Nephron progenitor cell (in vitro differentiated cells): Measurements from ENCODE around the gene CAB39L.
A peak's percentile ranks its signal among the peaks of the same experiment; 100 is the strongest.

Experiments used
- DNase-seq: peaks from one replicate; pipeline ENCODE4 v3.0.0; 2021
- H3K27ac Mint-ChIP-seq: 2 replicates; pipeline ENCODE4 v1.8.0; 2021; ENCODE audit warnings: mild to moderate bottlenecking, moderate library complexity, mixed read lengths
- H3K27me3 Mint-ChIP-seq: 2 replicates; pipeline ENCODE4 v1.8.0; 2021; ENCODE audit warnings: mild to moderate bottlenecking, low read depth, mixed read lengths; ENCODE audit not compliant: poor library complexity
- H3K36me3 Mint-ChIP-seq: 2 replicates; pipeline ENCODE4 v1.8.0; 2021; ENCODE audit warnings: low read depth, mixed read lengths
- H3K4me1 Mint-ChIP-seq: 2 replicates; pipeline ENCODE4 v1.8.0; 2021; ENCODE audit warnings: mixed read lengths
- H3K4me3 Mint-ChIP-seq: 2 replicates; pipeline ENCODE4 v1.8.0; 2021; ENCODE audit warnings: mild to moderate bottlenecking, moderate library complexity, mixed read lengths
- H3K9me3 Mint-ChIP-seq: 2 replicates; pipeline ENCODE4 v1.8.0; 2021; ENCODE audit warnings: mild to moderate bottlenecking, moderate library complexity, mixed read lengths
- CTCF ChIP-seq: fragments of 200-600 bp; sonication (generic); IDR thresholded peaks from 2 replicates; pipeline ENCODE4 v1.5.0; 2021; ENCODE audit warnings: antibody characterized with exemption

CAB39L gene

GRCh38 chr13:49443704-49444523 is at the start of gene CAB39L, which contains the start of gene SETDB2:
Gene CAB39L, minus strand, starts transcription at chr13:49444064. Its CDS starts 61,154 bp downstream, at chr13:49382910.
Gene SETDB2, plus strand, starts transcription at chr13:49444274. Its CDS starts 7,620 bp downstream, at chr13:49451894.
- peak within 1 kb of the TSS; percentile 98 for H3K4me3 Mint-ChIP-seq
- H3K27ac Mint-ChIP-seq: peak within 1 kb of the TSS; percentile 99
- peaks cover 4% of the 10 kb centered on the region for H3K27me3 Mint-ChIP-seq
- TF ChIP-seq CTCF: peak; percentile 14
- H3K36me3 Mint-ChIP-seq: peaks cover 20% of the 10 kb centered on the region
- peak; percentile 94 for DNase-seq
- H3K4me1 Mint-ChIP-seq: peaks cover 34% of the 10 kb centered on the region
- H3K9me3 Mint-ChIP-seq: no peaks in the 10 kb centered on the region

GRCh38 chr13:49488563-49488962 is 44.7 kb upstream of the CAB39L start:
- Mint-ChIP-seq H3K4me3 (no peak overlapping the region), H3K4me1 (no peaks in the 10 kb centered on the region), H3K27me3 (peaks cover 6% of the 10 kb centered on the region), H3K36me3 (peaks cover 17% of the 10 kb centered on the region), H3K9me3 (no peaks in the 10 kb centered on the region), H3K27ac (no peak overlapping the region)
- DNase-seq: no peak
- no peak for TF ChIP-seq CTCF

GRCh38 chr13:49481788-49482187 is 37.9 kb upstream of the CAB39L start:
- Mint-ChIP-seq H3K4me1 (no peaks in the 10 kb centered on the region), H3K9me3 (no peaks in the 10 kb centered on the region), H3K27me3 (no peaks in the 10 kb centered on the region), H3K27ac (no peak overlapping the region), H3K36me3 (peaks cover 20% of the 10 kb centered on the region), H3K4me3 (no peak overlapping the region)
- TF ChIP-seq CTCF: no peak
- no peak for DNase-seq

- TF ChIP-seq CTCF: no peak
- Mint-ChIP-seq H3K27ac (no peak overlapping the region), H3K36me3 (peaks cover 39% of the 10 kb centered on the region), H3K9me3 (no peaks in the 10 kb centered on the region), H3K27me3 (no peaks in the 10 kb centered on the region), H3K4me3 (no peak overlapping the region), H3K4me1 (no peaks in the 10 kb centered on the region)
- DNase-seq: no peak
These were observed 32.7 kb upstream of the CAB39L start for GRCh38 chr13:49476529-49476928.

GRCh38 chr13:49472186-49472585 is 28.3 kb upstream of the CAB39L start:
- Mint-ChIP-seq H3K4me1 (no peaks in the 10 kb centered on the region), H3K4me3 (no peak overlapping the region), H3K9me3 (no peaks in the 10 kb centered on the region), H3K27ac (no peak overlapping the region), H3K36me3 (peaks cover 57% of the 10 kb centered on the region), H3K27me3 (no peaks in the 10 kb centered on the region)
- TF ChIP-seq CTCF: no peak
- DNase-seq: no peak
